Sciatic nerve (tissue), 2 donors: Measurements from ENCODE around the gene CNOT6. TPM values are rescaled to one million over a fixed set of nuclear protein-coding genes. Genes with fewer than 3 reads are reported as not detected.
"Not testable (repeated sequence)": the region's sequence is repeated elsewhere in the genome, so short reads cannot be mapped to it uniquely, and the experiment has no call there.

ENCODE experiments used
- ATAC-seq: fragments of 200-7000 bp; cut with Tn5 transposase; one replicate; pipeline ENCODE4 v1.9.1; 2020; ENCODE audit warnings: mild to moderate bottlenecking, moderate library complexity
- DNase-seq: peaks from one replicate; pipeline ENCODE4 v3.0.0-alpha.2; 2020; ENCODE audit warnings: low spot score
- intact Hi-C: fragments of 100-400 bp; cut with DNase I; formaldehyde crosslinking; loops from one replicate; pipeline ENCODE4 v1.14.2; 2022
- total RNA-seq: library from RNA; stranded (reverse); fragmentation: NEBNext Ultra II Directional; extraction: Animal tissue kit (Norgen Biotek cat#: 25700); gene quantifications from one replicate; pipeline ENCODE4 v1.2.1, GENCODE V29; 2021
- donor health status: DM: no; HTN: no; CAD: no.
- donor health status: DM: no; HTN: no; CAD: no.

CNOT6 gene
- 31.9 TPM for total RNA-seq

GRCh38 chr5:180494060-180494509 lies at the start of gene CNOT6:
Gene CNOT6, plus strand, starts transcription at chr5:180494379. Its CDS starts 34,898 bp downstream, at chr5:180529277.
- ATAC-seq (peak; percentile 99), DNase-seq (peak; percentile 95)
- intact Hi-C loops = no loop called here

GRCh38 chr5:180454752-180455151 lies 39.4 kb upstream of the CNOT6 start:
- ATAC-seq (no peak), DNase-seq (no peak)
- intact Hi-C loops = no loop called here

GRCh38 chr5:180455872-180456271 lies 38.3 kb upstream of the CNOT6 start:
- DNase-seq (no peak), ATAC-seq (no peak)
- intact Hi-C loops = no loop called here

- no peak for ATAC-seq
- DNase-seq = no peak
- intact Hi-C loops = no loop called here
These were observed 37.4 kb upstream of the CNOT6 start for GRCh38 chr5:180456792-180457191.

GRCh38 chr5:180458852-180459673 lies 35.1 kb upstream of the CNOT6 start:
- DNase-seq, intact Hi-C loops, ATAC-seq: not testable (repeated sequence)

GRCh38 chr5:180459674-180460142 lies 34.5 kb upstream of the CNOT6 start:
- ATAC-seq, intact Hi-C loops, DNase-seq: not testable (repeated sequence)

GRCh38 chr5:180460834-180461233 lies 33.3 kb upstream of the CNOT6 start:
- ATAC-seq (no peak), DNase-seq (no peak)
- intact Hi-C loops = no loop called here

GRCh38 chr5:180461303-180461702 lies 32.9 kb upstream of the CNOT6 start:
- DNase-seq (no peak), ATAC-seq (no peak)
- intact Hi-C loops = no loop called here

- DNase-seq (no peak), ATAC-seq (no peak)
- intact Hi-C loops = no loop called here
These were observed 30.8 kb upstream of the CNOT6 start for GRCh38 chr5:180463216-180463900.

- DNase-seq (no peak), ATAC-seq (no peak)
- intact Hi-C loops = no loop called here
These were observed 30.1 kb upstream of the CNOT6 start for GRCh38 chr5:180463916-180464602.

- intact Hi-C loops = no loop called here
These were observed 29.6 kb upstream of the CNOT6 start for GRCh38 chr5:180464603-180464970.

GRCh38 chr5:180465052-180465451 lies 29.1 kb upstream of the CNOT6 start:
- intact Hi-C loops = loop anchor here (5.0 kb wide), 1 partner anchor 168 kb away; no protein-coding TSS in a partner anchor
- ATAC-seq, DNase-seq: not testable (repeated sequence)

More at GRCh38 chr5:180464603-180464970, 29.6 kb upstream of the CNOT6 start:
- DNase-seq (no peak), ATAC-seq (no peak)

GRCh38 chr5:180466316-180466715 lies 27.9 kb upstream of the CNOT6 start:
- intact Hi-C loops = loop anchor here (5.0 kb wide), 1 partner anchor 169 kb away; no protein-coding TSS in a partner anchor
- no peak for ATAC-seq
- no peak for DNase-seq

GRCh38 chr5:180467028-180467975 lies 26.9 kb upstream of the CNOT6 start:
- intact Hi-C loops = loop anchor here (5.0 kb wide), 1 partner anchor 170 kb away; no protein-coding TSS in a partner anchor
- no peak for ATAC-seq
- DNase-seq = no peak

- intact Hi-C loops = loop anchor here (5.0 kb wide), 1 partner anchor 171 kb away; no protein-coding TSS in a partner anchor
- no peak for ATAC-seq
- DNase-seq = no peak
These were observed 26.0 kb upstream of the CNOT6 start for GRCh38 chr5:180467989-180468731.

GRCh38 chr5:180468732-180469585 lies 25.2 kb upstream of the CNOT6 start:
- intact Hi-C loops = loop anchor here (5.0 kb wide), 1 partner anchor 172 kb away; no protein-coding TSS in a partner anchor
- DNase-seq = no peak

GRCh38 chr5:180469586-180469865 lies 24.7 kb upstream of the CNOT6 start:
- DNase-seq (no peak), ATAC-seq (no peak)
- intact Hi-C loops = loop anchor here (5.0 kb wide), 1 partner anchor 172 kb away; no protein-coding TSS in a partner anchor

More at GRCh38 chr5:180468732-180469585, 25.2 kb upstream of the CNOT6 start:
- no peak for ATAC-seq
